ENCODE data around the gene ROBO4. TPM values are rescaled to one million over a fixed set of nuclear protein-coding genes. Genes with fewer than 3 reads are reported as not detected.

ROBO4 gene
- total RNA-seq, 2 experiments from 2014 or later: not detected

GRCh38 chr11:124877910-124878758 lies 19.5 kb downstream of the ROBO4 start:
- no peak overlapping the region for H3K4me2 ChIP-seq (ENCODE audit: low read length)
- no peak overlapping the region for H2AFZ ChIP-seq (ENCODE audit: low read length)
- DNase-seq (ENCODE audit: low spot score): no peak
- H4K20me1 ChIP-seq (ENCODE audit: insufficient read depth, low read length): no peaks in the 10 kb centered on the region
- TF ChIP-seq CTCF (conservative IDR thresholded peaks at IDR 0.05; ENCODE audit: low read length) (no peak), EZH2phosphoT487 (IDR thresholded peaks at IDR 0.05; ENCODE audit: borderline replicate concordance, low read depth, low read length) (no peak)
- no peaks in the 10 kb centered on the region for H3K36me3 ChIP-seq (ENCODE audit: insufficient read depth, low read length)
- H3K79me2 ChIP-seq (ENCODE audit: insufficient read depth, low read depth, low read length): no peaks in the 10 kb centered on the region
- POLR2A ChIA-PET: no interaction called here
- intact Hi-C loops (cut with micrococcal nuclease; ENCODE audit: unreplicated experiment): no loop called here
- no peak overlapping the region for H3K4me3 ChIP-seq (ENCODE audit: low read depth, low read length, poor library complexity, severe bottlenecking)
- no peak overlapping the region for H3K27ac ChIP-seq (ENCODE audit: low read depth, low read length, poor library complexity, severe bottlenecking)
- no peaks in the 10 kb centered on the region for H3K4me1 ChIP-seq (ENCODE audit: insufficient read depth, low read length, poor library complexity, severe bottlenecking)
- H3K9me3 ChIP-seq (ENCODE audit: low read length): no peaks in the 10 kb centered on the region
- H3K9me2 ChIP-seq (ENCODE audit: insufficient read depth, low read length): no peaks in the 10 kb centered on the region
- no TSS peak for BruUV-seq (replicated peaks)
- CTCF ChIA-PET (ENCODE audit: unreplicated experiment): no interaction called here

- no peaks in the 10 kb centered on the region for H3K4me1 ChIP-seq (ENCODE audit: insufficient read depth, low read length, poor library complexity, severe bottlenecking)
- ChIA-PET CTCF (ENCODE audit: unreplicated experiment) (no interaction called here), POLR2A (no interaction called here)
- H3K4me3 ChIP-seq (ENCODE audit: low read depth, low read length, poor library complexity, severe bottlenecking): no peak overlapping the region
- TF ChIP-seq CTCF (conservative IDR thresholded peaks at IDR 0.05; ENCODE audit: low read length) (no peak), EZH2phosphoT487 (IDR thresholded peaks at IDR 0.05; ENCODE audit: borderline replicate concordance, low read depth, low read length) (no peak)
- DNase-seq (ENCODE audit: low spot score): no peak
- no peak overlapping the region for H3K27ac ChIP-seq (ENCODE audit: low read depth, low read length, poor library complexity, severe bottlenecking)
- H3K9me2 ChIP-seq (ENCODE audit: insufficient read depth, low read length): no peaks in the 10 kb centered on the region
- H3K9me3 ChIP-seq (ENCODE audit: low read length): no peaks in the 10 kb centered on the region
- no peaks in the 10 kb centered on the region for H3K36me3 ChIP-seq (ENCODE audit: insufficient read depth, low read length)
- BruUV-seq (replicated peaks): no TSS peak
- H3K4me2 ChIP-seq (ENCODE audit: low read length): no peak overlapping the region
- H2AFZ ChIP-seq (ENCODE audit: low read length): no peak overlapping the region
- intact Hi-C loops (cut with micrococcal nuclease; ENCODE audit: unreplicated experiment): no loop called here
- no peaks in the 10 kb centered on the region for H4K20me1 ChIP-seq (ENCODE audit: insufficient read depth, low read length)
- no peaks in the 10 kb centered on the region for H3K79me2 ChIP-seq (ENCODE audit: insufficient read depth, low read depth, low read length)
Observed at GRCh38 chr11:124877631-124877909, 20.1 kb downstream of the ROBO4 start.

Measured in OCI-LY7 (cell line).